ENCODE data around the gene ABLIM1. TPM values are rescaled to one million over a fixed set of nuclear protein-coding genes. Genes with fewer than 3 reads are reported as not detected.

ABLIM1 gene
- total and polyA plus RNA-seq, 10 donors = 11.0 to 59.4 (median 38.7) TPM

DNA sequence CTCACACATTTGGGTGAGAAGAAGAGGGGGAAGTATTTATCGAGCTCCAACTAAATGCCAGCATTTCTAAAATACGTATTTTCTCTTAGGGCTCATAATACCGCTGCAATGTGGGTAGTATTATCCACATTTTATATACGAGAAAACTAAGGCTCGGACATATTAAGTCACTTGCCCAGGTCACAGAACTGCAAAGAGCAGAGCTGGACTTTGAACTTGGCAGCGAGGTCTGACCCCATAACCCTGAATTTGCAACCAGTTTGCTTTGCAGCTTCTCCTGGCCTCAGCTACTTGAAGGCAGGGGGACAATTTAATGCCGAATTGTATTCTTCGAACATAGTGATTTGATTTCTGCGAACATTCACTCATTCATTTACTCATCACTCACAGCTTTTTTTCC, 7.2 kb downstream of the ABLIM1 start:
- Histone ChIP-seq H3K27ac (no peak overlapping the region), H3K36me3 (no peaks in the 10 kb centered on the region), H3K27me3 (replicated peaks in 1 of 7) (no peaks in the 10 kb centered on the region), H3K4me3 (no peak overlapping the region), H3K4me1 (no peaks in the 10 kb centered on the region), H3K9me3 (no peaks in the 10 kb centered on the region)
- no peak for TF ChIP-seq POLR2AphosphoS5 (IDR thresholded peaks at IDR 0.05)
- TF ChIP-seq, protein P1, sequence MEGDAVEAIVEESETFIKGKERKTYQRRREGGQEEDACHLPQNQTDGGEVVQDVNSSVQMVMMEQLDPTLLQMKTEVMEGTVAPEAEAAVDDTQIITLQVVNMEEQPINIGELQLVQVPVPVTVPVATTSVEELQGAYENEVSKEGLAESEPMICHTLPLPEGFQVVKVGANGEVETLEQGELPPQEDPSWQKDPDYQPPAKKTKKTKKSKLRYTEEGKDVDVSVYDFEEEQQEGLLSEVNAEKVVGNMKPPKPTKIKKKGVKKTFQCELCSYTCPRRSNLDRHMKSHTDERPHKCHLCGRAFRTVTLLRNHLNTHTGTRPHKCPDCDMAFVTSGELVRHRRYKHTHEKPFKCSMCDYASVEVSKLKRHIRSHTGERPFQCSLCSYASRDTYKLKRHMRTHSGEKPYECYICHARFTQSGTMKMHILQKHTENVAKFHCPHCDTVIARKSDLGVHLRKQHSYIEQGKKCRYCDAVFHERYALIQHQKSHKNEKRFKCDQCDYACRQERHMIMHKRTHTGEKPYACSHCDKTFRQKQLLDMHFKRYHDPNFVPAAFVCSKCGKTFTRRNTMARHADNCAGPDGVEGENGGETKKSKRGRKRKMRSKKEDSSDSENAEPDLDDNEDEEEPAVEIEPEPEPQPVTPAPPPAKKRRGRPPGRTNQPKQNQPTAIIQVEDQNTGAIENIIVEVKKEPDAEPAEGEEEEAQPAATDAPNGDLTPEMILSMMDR (IDR thresholded peaks at IDR 0.05 in 8 of 11, conservative IDR thresholded peaks at IDR 0.05 in 3 of 11) = no peak
- intact Hi-C loops (cut with DNase I; ENCODE audit: low total_unique reads) = no loop called here
- WGBS, 5 donors = 90 to 95% (median 93%) methylated on average over 9 of the region's 9 CpGs
- no peak for DNase-seq

DNA sequence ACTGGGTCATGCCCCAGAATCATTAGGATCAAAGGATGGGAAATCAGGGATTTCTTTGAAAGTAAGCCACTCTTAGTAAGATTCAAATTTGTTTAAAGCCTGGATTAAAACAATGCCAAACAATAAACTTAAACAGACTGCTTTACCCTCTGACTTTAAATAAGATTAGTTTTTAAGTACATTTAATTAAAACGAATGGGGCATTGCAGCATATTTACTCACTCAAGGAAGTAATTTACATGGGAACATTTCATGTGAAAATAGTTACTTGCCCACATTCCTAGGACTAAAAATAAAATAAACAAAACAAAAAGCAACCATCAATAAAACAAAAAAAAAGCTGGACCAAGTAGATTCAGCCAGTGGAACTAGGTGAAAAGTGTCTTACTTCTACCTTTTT, 7.8 kb downstream of the ABLIM1 start:
- Histone ChIP-seq H3K36me3 (no peaks in the 10 kb centered on the region), H3K27ac (no peak overlapping the region)
- 48 to 82% (median 64%) methylated on average over 1 of the region's 1 CpG for WGBS, 5 donors

DNA sequence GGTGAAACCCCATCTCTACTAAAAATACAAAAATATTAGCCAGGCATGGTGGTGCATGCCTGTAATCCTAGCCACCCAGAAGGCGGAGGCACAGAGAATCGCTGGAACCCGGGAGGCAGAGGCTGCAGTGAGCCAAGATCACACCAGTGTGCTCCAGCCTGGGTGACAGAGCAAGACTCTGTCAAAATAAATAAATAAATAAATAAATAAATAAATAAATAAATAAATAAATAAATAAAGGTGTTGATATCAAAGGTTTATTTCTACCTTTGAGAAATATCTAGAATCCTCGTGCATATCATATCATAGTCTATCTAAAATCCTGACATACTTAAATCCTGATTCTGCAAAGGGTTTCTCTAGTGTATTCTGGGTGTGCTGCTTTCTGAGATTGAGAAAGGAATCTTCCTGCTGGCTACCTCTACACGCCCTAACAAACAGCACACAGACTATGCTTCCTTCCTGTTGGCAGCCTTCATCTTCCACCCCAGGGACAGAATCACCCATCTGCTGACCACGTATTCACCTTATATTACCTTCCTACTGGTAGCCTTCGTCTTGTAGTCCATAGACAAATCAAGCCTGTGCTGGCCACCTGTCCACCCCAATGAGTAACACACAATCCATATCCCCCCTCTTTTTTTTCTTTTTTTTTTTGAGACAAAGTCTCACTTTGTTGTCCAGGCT, 8.7 kb downstream of the ABLIM1 start:
- Histone ChIP-seq H3K9me3 (no peaks in the 10 kb centered on the region), H3K4me1 (no peaks in the 10 kb centered on the region), H3K36me3 (no peaks in the 10 kb centered on the region), H3K4me3 (no peak overlapping the region), H3K27ac (no peak overlapping the region), H3K27me3 (replicated peaks in 1 of 7) (no peaks in the 10 kb centered on the region)
- TF ChIP-seq POLR2A (IDR thresholded peaks at IDR 0.05) = no peak
- TF ChIP-seq, protein P1 (IDR thresholded peaks at IDR 0.05 in 8 of 11, conservative IDR thresholded peaks at IDR 0.05 in 3 of 11) = no peak
- no peak for TF ChIP-seq POLR2AphosphoS5 (IDR thresholded peaks at IDR 0.05)
- intact Hi-C loops (cut with DNase I; ENCODE audit: low total_unique reads) = no loop called here
- WGBS, 5 donors = 72 to 78% (median 75%) methylated on average over 7 of the region's 7 CpGs
- no peak for DNase-seq

More for the DNA sequence above, 7.8 kb downstream of the ABLIM1 start:
- Histone ChIP-seq H3K9me3 (no peaks in the 10 kb centered on the region), H3K4me3 (no peak overlapping the region), H3K27me3 (replicated peaks in 1 of 7) (no peaks in the 10 kb centered on the region), H3K4me1 (no peaks in the 10 kb centered on the region)
- TF ChIP-seq, protein P1 (IDR thresholded peaks at IDR 0.05 in 8 of 11, conservative IDR thresholded peaks at IDR 0.05 in 3 of 11) = no peak
- TF ChIP-seq POLR2AphosphoS5 (IDR thresholded peaks at IDR 0.05) (no peak), POLR2A (IDR thresholded peaks at IDR 0.05) (no peak)
- no peak for DNase-seq
- intact Hi-C loops (cut with DNase I; ENCODE audit: low total_unique reads) = no loop called here

- H3K9me3 ChIP-seq = no peaks in the 10 kb centered on the region
- 61 to 83% (median 72%) methylated on average over 8 of the region's 8 CpGs for WGBS, 5 donors
- H3K36me3 ChIP-seq = no peaks in the 10 kb centered on the region
- H3K27ac ChIP-seq = no peak overlapping the region
- no peak for DNase-seq
- intact Hi-C loops (cut with DNase I; ENCODE audit: low total_unique reads) = no loop called here
- H3K27me3 ChIP-seq (replicated peaks in 1 of 7) = no peaks in the 10 kb centered on the region
- H3K4me1 ChIP-seq = no peaks in the 10 kb centered on the region
- TF ChIP-seq POLR2AphosphoS5 (IDR thresholded peaks at IDR 0.05) = no peak
- no peak for TF ChIP-seq POLR2A (IDR thresholded peaks at IDR 0.05)
- no peak overlapping the region for H3K4me3 ChIP-seq
Measured at GRCh38 chr10:114648368-114648767, 9.7 kb downstream of the ABLIM1 start.
